Measurements from ENCODE around the gene DDX4. TPM values are rescaled to one million over a fixed set of nuclear protein-coding genes. Genes with fewer than 3 reads are reported as not detected.

DDX4 gene
- total RNA-seq, 4 donors from 2014 or later, result not detected

DNA sequence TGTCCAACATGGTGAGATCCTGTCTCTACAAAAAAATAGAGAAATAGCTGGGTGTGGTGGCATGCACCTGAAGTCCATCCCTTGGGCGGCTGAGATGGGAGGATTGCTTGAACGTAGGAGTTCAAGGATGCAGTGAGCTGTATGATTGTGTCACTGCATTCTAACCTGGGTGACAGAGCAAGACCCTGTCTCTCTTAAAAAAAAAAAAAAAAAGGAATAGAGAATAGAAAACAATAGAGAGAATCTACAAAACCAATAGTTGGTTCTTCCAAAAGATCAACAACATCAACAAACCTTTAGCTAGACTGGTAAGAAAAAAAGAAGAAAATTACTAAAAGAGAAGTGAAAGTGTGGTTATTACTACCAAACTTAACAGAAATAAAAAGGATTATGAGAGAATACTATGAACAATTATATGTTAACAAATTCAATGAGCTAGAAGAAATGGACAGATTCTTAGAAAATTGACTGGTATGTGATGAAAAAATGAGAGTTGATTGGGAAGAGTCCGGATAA, 17.6 kb upstream of the DDX4 start:
- Histone ChIP-seq H3K4me1 (no peaks in the 10 kb centered on the region), H3K9me3 (no peaks in the 10 kb centered on the region), H3K36me3 (no peaks in the 10 kb centered on the region), H3K27ac (no peak overlapping the region), H3K4me3 (no peak overlapping the region), H3K27me3 (no peaks in the 10 kb centered on the region)
- TF ChIP-seq, protein P1, sequence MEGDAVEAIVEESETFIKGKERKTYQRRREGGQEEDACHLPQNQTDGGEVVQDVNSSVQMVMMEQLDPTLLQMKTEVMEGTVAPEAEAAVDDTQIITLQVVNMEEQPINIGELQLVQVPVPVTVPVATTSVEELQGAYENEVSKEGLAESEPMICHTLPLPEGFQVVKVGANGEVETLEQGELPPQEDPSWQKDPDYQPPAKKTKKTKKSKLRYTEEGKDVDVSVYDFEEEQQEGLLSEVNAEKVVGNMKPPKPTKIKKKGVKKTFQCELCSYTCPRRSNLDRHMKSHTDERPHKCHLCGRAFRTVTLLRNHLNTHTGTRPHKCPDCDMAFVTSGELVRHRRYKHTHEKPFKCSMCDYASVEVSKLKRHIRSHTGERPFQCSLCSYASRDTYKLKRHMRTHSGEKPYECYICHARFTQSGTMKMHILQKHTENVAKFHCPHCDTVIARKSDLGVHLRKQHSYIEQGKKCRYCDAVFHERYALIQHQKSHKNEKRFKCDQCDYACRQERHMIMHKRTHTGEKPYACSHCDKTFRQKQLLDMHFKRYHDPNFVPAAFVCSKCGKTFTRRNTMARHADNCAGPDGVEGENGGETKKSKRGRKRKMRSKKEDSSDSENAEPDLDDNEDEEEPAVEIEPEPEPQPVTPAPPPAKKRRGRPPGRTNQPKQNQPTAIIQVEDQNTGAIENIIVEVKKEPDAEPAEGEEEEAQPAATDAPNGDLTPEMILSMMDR (IDR thresholded peaks at IDR 0.05), result no peak
- no peak for TF ChIP-seq POLR2A (IDR thresholded peaks at IDR 0.05)
- no peak for DNase-seq
- WGBS, 2 donors, result 80 to 91% methylated on average over 3 of the region's 3 CpGs
- intact Hi-C loops (cut with DNase I), result no loop called here

DNA sequence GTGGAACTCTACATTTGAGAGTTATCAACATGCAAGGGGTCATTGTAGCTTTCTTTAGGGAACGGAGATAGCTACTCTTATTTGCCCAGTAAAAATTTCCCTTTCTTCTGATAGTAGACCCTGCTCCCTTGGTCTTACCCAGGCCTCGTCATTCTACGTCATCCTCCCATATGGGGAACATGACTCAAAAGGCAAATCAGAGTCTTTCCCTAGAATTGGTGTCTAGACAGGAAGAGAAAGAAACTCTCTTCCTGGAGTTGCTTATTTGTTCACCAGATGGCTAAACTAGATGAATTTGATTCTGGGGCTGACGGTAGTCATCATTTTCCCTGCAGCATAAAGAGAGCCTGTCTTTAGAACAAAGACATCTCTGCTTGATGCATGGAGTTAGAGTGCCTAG, 13.6 kb upstream of the DDX4 start:
- Histone ChIP-seq H3K27ac (no peak overlapping the region), H3K36me3 (no peaks in the 10 kb centered on the region), H3K9me3 (no peaks in the 10 kb centered on the region), H3K4me3 (no peak overlapping the region), H3K4me1 (no peaks in the 10 kb centered on the region), H3K27me3 (no peaks in the 10 kb centered on the region)
- TF ChIP-seq POLR2A (IDR thresholded peaks at IDR 0.05), result no peak
- TF ChIP-seq, protein P1 (IDR thresholded peaks at IDR 0.05), result no peak
- 75% methylated on average over 4 of the region's 4 CpGs for WGBS, 2 donors
- intact Hi-C loops (cut with DNase I), result no loop called here
- no peak for DNase-seq

DNA sequence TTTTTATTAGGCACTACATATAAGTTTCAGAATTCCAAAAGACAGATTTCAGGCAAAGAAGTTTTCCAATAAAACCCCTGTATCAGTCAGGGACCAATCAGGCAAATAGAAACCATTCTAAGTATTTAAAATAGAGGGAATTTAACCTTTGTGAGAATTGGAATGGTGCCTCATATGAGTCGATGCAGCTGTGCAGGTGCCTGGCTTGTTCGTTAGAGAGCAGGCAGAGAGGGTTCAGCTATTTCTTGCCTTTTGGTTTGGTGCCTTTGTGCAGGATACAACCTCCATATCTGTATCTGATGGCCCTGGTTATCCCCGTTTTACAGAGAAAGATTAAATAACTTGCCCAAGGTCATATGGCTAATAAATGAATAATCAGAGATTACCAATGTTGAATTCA, 6.0 kb upstream of the DDX4 start:
- intact Hi-C loops (cut with DNase I), result no loop called here
- TF ChIP-seq, protein P1 (IDR thresholded peaks at IDR 0.05), result no peak
- no peak for TF ChIP-seq POLR2A (IDR thresholded peaks at IDR 0.05)
- H3K36me3 ChIP-seq, result no peaks in the 10 kb centered on the region
- H3K27me3 ChIP-seq, result no peaks in the 10 kb centered on the region
- no peak overlapping the region for H3K4me3 ChIP-seq
- no peak overlapping the region for H3K27ac ChIP-seq
- no peak for DNase-seq
- H3K9me3 ChIP-seq, result no peaks in the 10 kb centered on the region
- 52 to 58% methylated on average over 3 of the region's 3 CpGs for WGBS, 2 donors
- no peaks in the 10 kb centered on the region for H3K4me1 ChIP-seq

DNA sequence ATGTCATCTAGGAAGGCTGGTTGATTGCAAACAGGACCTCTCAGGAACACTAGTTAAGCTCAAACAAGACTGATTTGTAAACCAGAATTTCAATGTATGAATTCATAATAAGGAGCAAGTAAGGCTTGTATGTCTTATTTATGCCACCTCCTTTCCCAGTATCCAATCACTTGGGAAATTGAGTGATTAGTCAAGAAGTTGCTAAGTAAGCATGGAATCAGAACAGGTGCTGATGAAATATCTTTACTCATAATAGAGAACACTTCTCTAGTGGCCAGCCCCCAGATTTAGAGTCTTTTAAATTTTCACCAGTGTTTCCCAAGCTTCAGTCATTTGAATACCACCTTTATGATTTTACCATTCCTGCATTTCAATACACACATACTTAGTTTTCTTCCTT, 5.3 kb upstream of the DDX4 start:
- intact Hi-C loops (cut with DNase I), result no loop called here
- H3K27ac ChIP-seq, result no peak overlapping the region
- H3K27me3 ChIP-seq, result no peaks in the 10 kb centered on the region
- no peak for DNase-seq
- TF ChIP-seq, protein P1 (IDR thresholded peaks at IDR 0.05), result no peak
- no peak for TF ChIP-seq POLR2A (IDR thresholded peaks at IDR 0.05)
- H3K4me3 ChIP-seq, result no peak overlapping the region
- no peaks in the 10 kb centered on the region for H3K4me1 ChIP-seq
- no peaks in the 10 kb centered on the region for H3K9me3 ChIP-seq
- no peaks in the 10 kb centered on the region for H3K36me3 ChIP-seq

DNA sequence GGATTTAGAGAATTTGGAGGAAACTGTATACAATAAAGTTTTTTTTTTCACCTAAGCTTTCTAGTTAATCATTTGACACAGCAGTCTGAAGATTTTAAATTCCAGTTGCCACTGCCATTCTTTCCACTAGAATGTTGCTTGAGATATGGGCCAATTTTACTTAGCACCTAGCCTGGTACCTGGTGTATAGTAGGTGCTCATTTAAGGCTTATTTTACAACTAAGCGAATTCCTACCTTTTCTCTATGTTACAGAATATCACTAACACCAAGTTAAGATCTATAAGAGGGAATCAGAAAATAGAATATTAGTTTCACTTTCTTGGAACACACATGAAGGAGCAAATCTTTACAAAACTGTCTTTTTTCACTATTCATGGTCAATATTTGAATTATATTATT, 3.2 kb upstream of the DDX4 start:
- Histone ChIP-seq H3K36me3 (no peaks in the 10 kb centered on the region), H3K27me3 (no peaks in the 10 kb centered on the region), H3K9me3 (no peaks in the 10 kb centered on the region), H3K4me3 (no peak overlapping the region), H3K27ac (no peak overlapping the region), H3K4me1 (no peaks in the 10 kb centered on the region)
- intact Hi-C loops (cut with DNase I), result no loop called here
- no peak for TF ChIP-seq POLR2A (IDR thresholded peaks at IDR 0.05)
- TF ChIP-seq, protein P1 (IDR thresholded peaks at IDR 0.05), result no peak
- WGBS, 2 donors, result 91 to 95% methylated on average over 1 of the region's 1 CpG
- DNase-seq, result no peak

Measured in esophagus squamous epithelium (tissue), 5 donors.